ENCODE results near the gene IL11RA. TPM values are rescaled to one million over a fixed set of nuclear protein-coding genes. Genes with fewer than 3 reads are reported as not detected.

IL11RA gene
- total and polyA plus RNA-seq, 10 of the 15 experiments (the other 5 are each of a cell fraction or from before 2014, with no cell fraction given): 0.32 to 5.8 (median 2.2) TPM

- TF ChIP-seq CEBPB (IDR thresholded peaks at IDR 0.05; ENCODE audit: borderline replicate concordance in 1 of 2, low read depth in 2 of 2, low read length in 2 of 2): no peak
These were observed 37.5 kb downstream of the IL11RA start (continued) for GRCh38 chr9:34689512-34689911.

GRCh38 chr9:34690983-34691935, 39.3 kb downstream of the IL11RA start, which contains the start of gene CCL19:
Gene CCL19, minus strand, starts transcription at chr9:34691276. Its CDS starts 137 bp downstream, at chr9:34691139.
- 16% methylated on average over 6 of the region's 6 CpGs for WGBS (ENCODE audit: insufficient coverage, insufficient replicate concordance, low lambda C conversion rate, missing lambda C conversion rate)

More at GRCh38 chr9:34690983-34691935, 39.3 kb downstream of the IL11RA start, which contains the start of gene CCL19:
- POLR2A ChIA-PET: no interaction called here
- no TSS peak for BruUV-seq (replicated peaks)
- Histone ChIP-seq H3K27ac (ENCODE audit: control insufficient read depth, insufficient read depth) (no peak within 1 kb of the TSS), H3K4me3 (no peak within 1 kb of the TSS), H3K79me2 (ENCODE audit: control insufficient read depth, insufficient read depth, low read length) (no peaks in the 10 kb centered on the region), H4K20me1 (ENCODE audit: control insufficient read depth, insufficient read depth) (no peaks in the 10 kb centered on the region), H3K36me3 (ENCODE audit: control insufficient read depth in 2 of 2, insufficient read depth in 2 of 2, low read length in 1 of 2) (no peaks in the 10 kb centered on the region), H2AFZ (ENCODE audit: control insufficient read depth, low read depth, low read length) (no peak within 1 kb of the TSS), H3K9ac (ENCODE audit: control insufficient read depth, insufficient read depth, low read length) (no peak within 1 kb of the TSS), H3K4me1 (ENCODE audit: control insufficient read depth, insufficient read depth, low read length) (peaks cover 16% of the 10 kb centered on the region), H3K4me2 (ENCODE audit: control insufficient read depth, insufficient read depth) (peak within 1 kb of the TSS; percentile 31; the same call in 1 of the 2 replicates), H3K9me3 (replicated peaks; ENCODE audit: control insufficient read depth, insufficient read depth, low read length) (no peaks in the 10 kb centered on the region), H3K27me3 (replicated peaks in 1 of 2; ENCODE audit: control insufficient read depth in 2 of 2, insufficient read depth in 2 of 2, low read length in 1 of 2) (no peaks in the 10 kb centered on the region; a peak in 2 of 4 replicates)
- in situ Hi-C loops (cut with MboI): no loop called here
- intact Hi-C loops (cut with micrococcal nuclease; ENCODE audit: unreplicated experiment): no loop called here
- FAIRE-seq (no peak), ATAC-seq (no peak), DNase-seq (ENCODE audit: low read depth, low spot score) (no peak)
- CTCF ChIA-PET: interaction anchor here (1.0 to 1.6 kb wide), 2 partner anchors 9 to 11 kb away, joined by 3 to 7 read pairs; no protein-coding TSS in a partner anchor
- no peak for TF ChIP-seq RCOR1 (conservative IDR thresholded peaks at IDR 0.05; ENCODE audit: low read depth, low read length)
- no peak for TF ChIP-seq ESRRA (IDR thresholded peaks at IDR 0.05; ENCODE audit: low read length)
- no peak for TF ChIP-seq POLR2A (IDR thresholded peaks at IDR 0.05; ENCODE audit: low read depth, low read length)
- no peak for TF ChIP-seq TAF1 (IDR thresholded peaks at IDR 0.05; ENCODE audit: borderline replicate concordance, low read depth, low read length)
- no peak for TF ChIP-seq LARP7 (IDR thresholded peaks at IDR 0.05)
- no peak for TF ChIP-seq PAX8 (IDR thresholded peaks at IDR 0.05)
- TF ChIP-seq SREBF1 (IDR thresholded peaks at IDR 0.05; ENCODE audit: low read length): no peak
- no peak for TF ChIP-seq PML (IDR thresholded peaks at IDR 0.05; ENCODE audit: low read length)
- no peak for TF ChIP-seq SMAD1 (IDR thresholded peaks at IDR 0.05; ENCODE audit: low read depth, partially characterized antibody)
- no peak for TF ChIP-seq CTCF (IDR thresholded peaks at IDR 0.05 in 2 of 3, conservative IDR thresholded peaks at IDR 0.05 in 1 of 3; ENCODE audit: control insufficient read depth in 2 of 3, extremely low read depth in 1 of 3, insufficient read depth in 1 of 3, low read depth in 3 of 3, low read length in 3 of 3)
- no peak for TF ChIP-seq RUNX3 (IDR thresholded peaks at IDR 0.05; ENCODE audit: low read length)
- TF ChIP-seq CBX5 (IDR thresholded peaks at IDR 0.05; ENCODE audit: low read depth): no peak
- SMC1A ChIA-PET (ENCODE audit: uncharacterized antibody, unreplicated experiment): no interaction called here
- RAD21 ChIA-PET (ENCODE audit: unreplicated experiment): no interaction called here
